ENCODE measurements around the gene DPP8.

GRCh38 chr15:65393091-65393490, 124.4 kb downstream of the DPP8 start:
- TF ChIP-seq POLR2A (IDR thresholded peaks at IDR 0.05) (no peak), CTCF (IDR thresholded peaks at IDR 0.05) (no peak)

All from esophagus squamous epithelium (tissue), 4 donors.